SK-N-SH (cell line): Measurements from ENCODE around the gene COL4A3.

Experiments used
- TCF12 ChIP-seq: IDR thresholded peaks from 2 replicates; pipeline ENCODE4 v1.4.0; 2012
- TF ChIP-seq, protein P1 (sequence below): fragments of 200-600 bp; sonication (generic); IDR thresholded peaks from 2 replicates; pipeline ENCODE4 v1.6.1; 2017; ENCODE audit warnings: antibody characterized with exemption, mild to moderate bottlenecking, moderate library complexity

DNA sequence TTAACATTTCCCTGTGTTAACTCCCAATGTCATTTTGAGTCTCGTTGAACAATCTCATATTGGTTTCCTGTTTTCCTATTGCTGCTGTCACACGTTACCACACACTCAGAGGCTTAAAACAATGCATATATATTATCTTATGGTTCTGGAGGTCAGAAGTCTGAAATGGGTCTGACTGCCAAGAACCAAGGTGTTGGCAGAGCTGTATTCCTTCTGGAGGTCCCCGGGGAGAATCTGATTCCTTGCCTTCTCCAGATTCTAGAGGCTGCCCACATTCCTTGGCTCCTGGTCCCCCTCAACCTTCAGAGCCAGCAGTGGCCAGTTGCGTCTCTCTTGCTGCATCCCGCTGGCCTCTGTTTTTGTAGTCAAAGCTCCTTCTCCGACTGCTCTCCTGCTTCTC is 18.0 kb upstream of the COL4A3 start:
- TF ChIP-seq, protein P1, sequence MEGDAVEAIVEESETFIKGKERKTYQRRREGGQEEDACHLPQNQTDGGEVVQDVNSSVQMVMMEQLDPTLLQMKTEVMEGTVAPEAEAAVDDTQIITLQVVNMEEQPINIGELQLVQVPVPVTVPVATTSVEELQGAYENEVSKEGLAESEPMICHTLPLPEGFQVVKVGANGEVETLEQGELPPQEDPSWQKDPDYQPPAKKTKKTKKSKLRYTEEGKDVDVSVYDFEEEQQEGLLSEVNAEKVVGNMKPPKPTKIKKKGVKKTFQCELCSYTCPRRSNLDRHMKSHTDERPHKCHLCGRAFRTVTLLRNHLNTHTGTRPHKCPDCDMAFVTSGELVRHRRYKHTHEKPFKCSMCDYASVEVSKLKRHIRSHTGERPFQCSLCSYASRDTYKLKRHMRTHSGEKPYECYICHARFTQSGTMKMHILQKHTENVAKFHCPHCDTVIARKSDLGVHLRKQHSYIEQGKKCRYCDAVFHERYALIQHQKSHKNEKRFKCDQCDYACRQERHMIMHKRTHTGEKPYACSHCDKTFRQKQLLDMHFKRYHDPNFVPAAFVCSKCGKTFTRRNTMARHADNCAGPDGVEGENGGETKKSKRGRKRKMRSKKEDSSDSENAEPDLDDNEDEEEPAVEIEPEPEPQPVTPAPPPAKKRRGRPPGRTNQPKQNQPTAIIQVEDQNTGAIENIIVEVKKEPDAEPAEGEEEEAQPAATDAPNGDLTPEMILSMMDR = no peak
- TF ChIP-seq TCF12 = no peak
